Tibial artery (tissue), 4 donors: Measurements from ENCODE around the gene PARVA.

Source experiments
- DNase-seq, 2 donors: peaks; one replicate each; pipeline ENCODE4 v3.0.0-alpha.2; 2019
- H3K27ac ChIP-seq, 2 donors: fragments of 200-600 bp; sonication (generic) in 1 of 2; 1 replicate in 1 of 2; 2 replicates in 1 of 2; pipeline ENCODE4 v1.5.1; 2018 to 2019; ENCODE audit warnings: mild to moderate bottlenecking in 1 of 2
- H3K27me3 ChIP-seq, 2 donors: fragments of 200-600 bp; sonication (generic) in 1 of 2; one replicate each; pipeline versions ENCODE4 v1.5.1 to v1.6.0; 2016 to 2019
- H3K36me3 ChIP-seq, 3 donors: fragments of 200-600 bp; sonication (generic) in 2 of 3; one replicate each; pipeline ENCODE4 v1.5.1; 2016 to 2019; ENCODE audit warnings: mild to moderate bottlenecking in 2 of 3
- H3K4me1 ChIP-seq, 4 donors: fragments of 200-600 bp; sonication (generic) in 2 of 4; 1 replicate in 3 of 4; 2 replicates in 1 of 4; pipeline ENCODE4 v1.5.1; 2016 to 2019
- H3K4me3 ChIP-seq, 2 donors: fragments of 200-600 bp; sonication (generic) in 1 of 2; 1 replicate in 1 of 2; 2 replicates in 1 of 2; pipeline ENCODE4 v1.5.1; 2018 to 2019; ENCODE audit warnings: mild to moderate bottlenecking in 2 of 2
- H3K9me3 ChIP-seq, 3 donors: fragments of 200-600 bp; sonication (generic) in 1 of 3; one replicate each; pipeline ENCODE4 v1.5.1; 2016 to 2019
- CTCF ChIP-seq, 2 experiments: fragments of 200-600 bp in 1 of 2; fragments of 450-650 bp in 1 of 2; IDR thresholded peaks; one replicate each; pipeline ENCODE4 v1.5.1; 2017 to 2019; ENCODE audit warnings: antibody characterized with exemption in 2 of 2, mild to moderate bottlenecking in 1 of 2, moderate library complexity in 1 of 2
- intact Hi-C: fragments of 100-400 bp; cut with DNase I; formaldehyde crosslinking; loops from one replicate; pipeline ENCODE4 v1.15.0; 2023; ENCODE audit warnings: low total_unique reads

PARVA gene

DNA sequence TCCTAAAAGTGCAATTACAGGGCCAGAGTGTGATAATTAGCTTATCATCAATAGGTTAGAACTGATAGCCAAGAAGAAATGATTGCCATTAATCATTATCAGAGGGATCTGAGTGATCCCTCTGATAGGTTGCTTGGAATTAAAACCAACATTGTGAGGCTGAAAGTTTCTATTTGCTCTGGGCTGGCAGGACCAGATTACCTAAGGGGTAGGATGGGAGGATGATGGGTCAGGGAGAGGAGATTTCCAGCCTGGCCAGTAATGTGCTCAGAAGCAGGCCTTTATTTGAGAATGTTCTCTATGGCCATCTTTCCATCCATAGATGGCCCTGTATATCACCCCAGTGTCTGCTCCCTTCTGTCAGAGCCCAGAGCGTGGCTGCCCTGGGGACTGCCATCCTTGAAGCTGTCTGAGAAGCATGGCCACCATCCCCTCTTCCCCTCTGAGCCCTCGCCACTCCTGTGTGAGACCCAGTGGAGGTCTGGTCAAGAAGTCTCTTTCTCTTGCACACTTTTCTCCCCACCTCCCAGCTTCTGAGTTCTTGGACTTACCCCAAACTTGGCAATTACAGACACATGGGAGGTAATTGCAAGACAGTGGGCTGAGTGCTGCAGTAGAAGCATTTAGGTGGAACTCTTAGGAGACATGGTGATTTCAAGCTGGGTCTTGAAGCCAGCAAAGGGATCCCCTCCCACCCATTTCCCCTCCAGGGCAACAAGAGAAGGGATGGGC lies 11.7 kb downstream of the PARVA start:
- no peak for TF ChIP-seq CTCF (IDR thresholded peaks at IDR 0.05)
- peak overlapping the region; percentile 54 to 59 for H3K27ac ChIP-seq

GRCh38 chr11:12389676-12390657 lies 12.6 kb downstream of the PARVA start:
- no peak for DNase-seq
- H3K4me1 ChIP-seq = peaks cover 0 to 75% (median 42%) of the 10 kb centered on the region in 4 donors
- peak overlapping the region; percentile 54 to 59 for H3K27ac ChIP-seq
- intact Hi-C loops = loop anchor here (10.0 kb wide), 2 partner anchors 95 to 165 kb away; no protein-coding TSS in a partner anchor
- H3K4me3 ChIP-seq = no peak overlapping the region
- H3K36me3 ChIP-seq = no peaks in the 10 kb centered on the region
- no peaks in the 10 kb centered on the region for H3K27me3 ChIP-seq
- no peaks in the 10 kb centered on the region for H3K9me3 ChIP-seq
- no peak for TF ChIP-seq CTCF (IDR thresholded peaks at IDR 0.05)

More for the DNA sequence above, 11.7 kb downstream of the PARVA start:
- Histone ChIP-seq H3K4me3 (no peak overlapping the region), H3K27me3 (no peaks in the 10 kb centered on the region), H3K4me1 (peaks cover 0 to 82% (median 42%) of the 10 kb centered on the region in 4 donors), H3K9me3 (no peaks in the 10 kb centered on the region), H3K36me3 (no peaks in the 10 kb centered on the region)
- intact Hi-C loops = loop anchor here (10.0 kb wide), 2 partner anchors 96 to 166 kb away; no protein-coding TSS in a partner anchor
- DNase-seq = no peak

- intact Hi-C loops = no loop called here
- no peaks in the 10 kb centered on the region for H3K27me3 ChIP-seq
- no peak overlapping the region for H3K4me3 ChIP-seq
- DNase-seq = no peak
- no peaks in the 10 kb centered on the region for H3K9me3 ChIP-seq
- no peaks in the 10 kb centered on the region for H3K36me3 ChIP-seq
- peaks cover 0 to 68% (median 42%) of the 10 kb centered on the region in 4 donors for H3K4me1 ChIP-seq
- H3K27ac ChIP-seq = peak overlapping the region; percentile 54 to 59
- no peak for TF ChIP-seq CTCF (IDR thresholded peaks at IDR 0.05)
Measured at GRCh38 chr11:12390687-12391110, 13.3 kb downstream of the PARVA start.

- Histone ChIP-seq H3K36me3 (no peaks in the 10 kb centered on the region), H3K27ac (no peak overlapping the region), H3K27me3 (no peaks in the 10 kb centered on the region), H3K9me3 (no peaks in the 10 kb centered on the region), H3K4me3 (no peak overlapping the region), H3K4me1 (peaks cover 0 to 57% (median 32%) of the 10 kb centered on the region in 4 donors)
- TF ChIP-seq CTCF (IDR thresholded peaks at IDR 0.05) = no peak
- no peak for DNase-seq
- intact Hi-C loops = no loop called here
Measured at GRCh38 chr11:12392672-12393071, 15.3 kb downstream of the PARVA start.

DNA sequence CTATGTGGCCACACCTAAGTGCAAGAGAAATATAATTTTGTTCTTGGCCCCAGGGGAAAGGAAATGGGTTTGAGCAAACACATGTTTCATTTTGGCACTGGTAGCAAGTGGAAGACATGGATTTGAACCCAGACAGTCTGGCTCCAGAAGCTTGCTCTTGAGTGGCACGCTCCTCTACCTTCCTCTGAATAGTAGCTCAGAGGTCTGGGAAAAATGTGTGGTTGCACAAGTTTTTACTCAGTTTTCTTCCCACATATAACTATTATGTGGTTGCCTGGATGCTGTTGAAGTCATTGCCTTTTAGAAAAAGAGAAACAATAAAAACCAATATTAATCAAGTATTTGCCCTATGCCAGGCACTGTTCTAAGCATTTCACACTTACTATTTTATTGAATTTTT lies 16.3 kb downstream of the PARVA start:
- Histone ChIP-seq H3K4me3 (no peak overlapping the region), H3K36me3 (no peaks in the 10 kb centered on the region), H3K9me3 (no peaks in the 10 kb centered on the region), H3K4me1 (peaks cover 0 to 58% (median 38%) of the 10 kb centered on the region in 4 donors), H3K27ac (no peak overlapping the region), H3K27me3 (no peaks in the 10 kb centered on the region)
- intact Hi-C loops = no loop called here
- no peak for TF ChIP-seq CTCF (IDR thresholded peaks at IDR 0.05)
- DNase-seq = no peak
